SH-SY5Y (cell line): Measurements from ENCODE around the gene ETV6.

Source experiments
- GATA2 ChIP-seq: IDR thresholded peaks from 2 replicates; pipeline ENCODE4 v1.6.1; 2011; ENCODE audit warnings: mild to moderate bottlenecking, low read depth, low read length
- GATA3 ChIP-seq: IDR thresholded peaks from 2 replicates; pipeline ENCODE4 v1.6.1; 2011; ENCODE audit warnings: low read depth, mild to moderate bottlenecking, low read length, moderate library complexity

DNA sequence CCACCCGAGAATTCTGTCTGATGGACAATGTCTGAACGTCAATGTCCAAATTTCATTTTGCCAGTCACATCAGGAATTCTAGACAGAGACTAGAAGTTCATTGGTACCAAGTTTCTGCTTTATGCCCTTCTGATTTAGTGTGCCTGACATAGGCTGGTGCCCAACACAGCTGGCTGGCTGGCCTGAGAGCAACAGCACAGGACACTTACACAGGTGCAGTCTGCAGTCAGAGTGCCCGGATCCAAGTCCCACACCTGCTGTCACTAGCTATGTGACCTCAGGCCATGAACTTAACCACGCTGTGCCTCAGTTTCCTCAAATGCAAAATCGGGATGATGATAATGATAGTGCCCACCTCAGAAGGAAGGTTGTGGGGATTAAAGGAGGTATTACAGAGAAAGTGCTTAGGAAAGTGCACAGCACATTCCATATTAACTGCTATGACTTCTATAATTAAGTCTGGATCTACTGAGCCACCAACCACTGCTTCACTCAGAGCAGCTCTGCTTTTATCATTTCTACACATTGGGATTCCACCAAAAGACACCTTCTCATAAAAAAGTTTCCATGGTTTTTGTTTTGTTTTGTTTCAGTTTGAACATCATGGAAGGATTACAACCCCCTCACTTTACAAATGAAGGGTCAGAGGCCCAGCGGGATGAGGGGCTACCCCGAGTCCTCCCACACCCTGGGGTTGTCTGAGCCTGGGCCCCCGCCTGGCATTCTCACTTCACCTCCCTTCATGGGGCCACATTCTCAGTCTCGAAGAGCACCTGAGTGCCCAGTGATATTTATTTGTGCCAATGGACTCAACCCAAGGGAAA, 252.4 kb downstream of the ETV6 start:
- TF ChIP-seq GATA2, result no peak
- no peak for TF ChIP-seq GATA3
